Posterior cingulate gyrus (tissue), 11 donors: ENCODE data around the gene IGFBP7.
"Not testable (repeated sequence)": the region's sequence is repeated elsewhere in the genome, so short reads cannot be mapped to it uniquely, and the experiment has no call there.

ENCODE experiments used
- DNase-seq, 10 donors: peaks; one replicate each; pipeline versions ENCODE4 v3.0.0 to v3.0.0-alpha.2; 2020 to 2021; ENCODE audit warnings: mixed read lengths in 3 of 10
- intact Hi-C: fragments of 100-400 bp; cut with DNase I; formaldehyde crosslinking; loops from one replicate; pipeline ENCODE4 v1.15.1; 2023

Gene IGFBP7

GRCh38 chr4:57077550-57078343 is 32.4 kb downstream of the IGFBP7 start:
- intact Hi-C loops: no loop called here
- no peak for DNase-seq

GRCh38 chr4:57076646-57077045 is 33.5 kb downstream of the IGFBP7 start:
- intact Hi-C loops: no loop called here
- DNase-seq: no peak

- DNase-seq: no peak
- intact Hi-C loops: no loop called here
Observed at GRCh38 chr4:57075367-57075766, 34.8 kb downstream of the IGFBP7 start.

DNA sequence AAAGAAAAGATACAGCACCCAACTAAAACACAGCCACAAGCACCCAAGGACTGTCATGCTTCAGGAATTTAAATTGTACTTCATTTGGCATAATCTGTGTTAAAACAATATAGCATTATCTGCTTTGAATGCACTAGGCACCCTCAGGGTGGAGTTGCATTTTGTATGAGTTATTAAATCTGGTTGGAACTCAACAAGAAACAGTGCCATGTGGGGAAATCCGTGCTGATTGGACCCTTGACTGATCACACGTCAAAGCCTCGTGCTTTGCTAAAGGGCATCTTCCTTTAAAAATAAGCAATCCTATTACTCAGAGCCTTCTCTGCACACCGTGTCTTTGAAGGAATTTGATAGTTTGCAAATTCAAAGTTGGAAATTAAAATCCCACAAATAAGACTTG is 35.4 kb downstream of the IGFBP7 start:
- intact Hi-C loops: no loop called here
- DNase-seq: no peak

GRCh38 chr4:57073559-57073958 is 36.6 kb downstream of the IGFBP7 start:
- intact Hi-C loops: no loop called here
- DNase-seq: no peak

- intact Hi-C loops: no loop called here
- no peak for DNase-seq
Observed at GRCh38 chr4:57071326-57071725, 38.9 kb downstream of the IGFBP7 start.

- no peak for DNase-seq
- intact Hi-C loops: no loop called here
Observed at GRCh38 chr4:57070461-57070860, 39.7 kb downstream of the IGFBP7 start.

DNA sequence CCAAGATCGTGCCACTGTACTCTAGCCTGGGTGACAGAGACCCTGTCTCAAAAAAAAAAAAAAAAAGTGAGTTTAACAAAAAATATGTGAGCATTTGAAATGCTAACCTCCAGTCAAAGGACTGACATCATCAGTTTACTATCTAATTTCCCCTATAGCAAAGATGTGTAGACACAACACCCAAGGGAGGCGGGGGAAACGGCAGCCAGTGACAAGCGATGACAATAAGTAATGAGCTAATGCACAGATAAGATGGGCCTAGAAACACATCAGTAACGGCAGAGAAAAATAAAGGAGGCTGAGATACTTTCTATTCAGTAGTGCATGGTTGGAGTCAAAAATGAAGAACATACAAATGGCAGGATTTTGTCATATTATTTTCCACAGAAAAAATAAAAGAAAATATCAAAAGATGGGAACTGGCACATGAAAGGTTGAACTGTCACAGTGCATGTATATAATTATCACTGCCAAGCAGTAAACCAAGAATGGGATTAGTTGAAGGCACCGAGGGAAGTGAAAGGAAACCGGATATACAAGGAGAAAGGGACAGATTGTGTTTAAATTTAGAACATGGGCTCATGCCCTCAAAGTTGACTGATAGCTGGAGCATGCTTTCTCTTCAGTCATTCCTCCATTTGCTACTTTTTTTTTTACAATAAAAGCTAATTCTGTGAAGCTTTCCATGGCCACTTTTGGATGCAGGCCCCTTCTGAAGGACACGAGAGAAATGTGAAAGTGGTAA is 41.8 kb downstream of the IGFBP7 start:
- no peak for DNase-seq
- intact Hi-C loops: no loop called here

DNA sequence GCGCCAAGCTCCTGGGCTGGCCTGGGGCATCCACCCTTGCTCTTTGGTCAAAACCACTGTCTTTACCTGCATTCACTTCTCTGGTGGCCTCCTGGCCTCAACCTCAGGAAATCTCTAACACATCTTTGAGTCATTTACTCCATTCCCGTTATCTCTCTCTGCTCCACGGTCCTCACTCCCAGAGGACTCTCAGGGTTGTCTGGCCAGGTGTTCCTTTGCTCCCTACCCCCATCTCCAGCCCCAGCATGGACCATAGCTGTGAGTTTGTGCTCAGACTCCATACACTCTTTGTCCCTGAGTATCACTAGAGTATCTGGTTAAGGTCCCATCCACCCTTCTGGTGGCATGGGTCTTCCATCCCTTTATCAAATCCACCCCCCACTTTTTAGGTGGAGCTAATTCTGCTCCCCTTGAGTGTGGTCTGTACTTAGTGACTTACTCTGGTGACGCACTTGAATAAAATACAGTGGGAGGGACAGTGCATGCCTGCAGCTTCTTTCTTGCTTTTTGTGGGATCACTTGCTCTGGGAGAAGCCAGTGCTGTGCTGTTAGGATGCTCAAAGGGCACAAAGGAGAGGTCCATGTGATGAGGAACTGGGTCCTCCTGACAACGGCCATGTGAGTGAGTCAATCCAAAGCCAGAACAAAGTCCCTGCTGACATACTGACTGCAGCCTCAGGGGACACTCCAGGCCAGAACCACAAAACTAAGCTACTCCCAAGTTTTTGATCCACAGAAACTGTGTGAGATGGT is 44.3 kb downstream of the IGFBP7 start:
- DNase-seq: no peak
- intact Hi-C loops: no loop called here

- DNase-seq: no peak
- intact Hi-C loops: no loop called here
Observed at GRCh38 chr4:57064811-57065711, 45.1 kb downstream of the IGFBP7 start.

DNA sequence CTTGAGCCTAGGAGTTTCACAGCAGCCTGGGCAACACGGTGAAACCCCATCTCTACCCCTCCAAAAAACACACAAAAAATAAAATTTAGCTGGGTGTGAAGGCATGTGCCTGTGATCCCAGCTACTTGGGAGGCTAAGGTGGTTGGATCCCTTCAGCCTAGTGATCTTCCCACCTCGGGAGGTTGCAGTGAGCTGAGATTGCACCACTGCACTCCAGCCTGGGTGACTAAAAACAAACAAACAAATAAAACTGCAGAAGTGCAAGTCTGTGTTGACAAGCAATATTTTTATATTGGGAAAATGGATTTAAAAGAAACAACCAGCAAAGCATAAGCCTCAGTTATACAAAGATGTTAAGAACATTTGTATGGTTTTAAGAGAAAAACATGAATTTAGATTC is 46.1 kb downstream of the IGFBP7 start:
- intact Hi-C loops: no loop called here
- DNase-seq: no peak

DNA sequence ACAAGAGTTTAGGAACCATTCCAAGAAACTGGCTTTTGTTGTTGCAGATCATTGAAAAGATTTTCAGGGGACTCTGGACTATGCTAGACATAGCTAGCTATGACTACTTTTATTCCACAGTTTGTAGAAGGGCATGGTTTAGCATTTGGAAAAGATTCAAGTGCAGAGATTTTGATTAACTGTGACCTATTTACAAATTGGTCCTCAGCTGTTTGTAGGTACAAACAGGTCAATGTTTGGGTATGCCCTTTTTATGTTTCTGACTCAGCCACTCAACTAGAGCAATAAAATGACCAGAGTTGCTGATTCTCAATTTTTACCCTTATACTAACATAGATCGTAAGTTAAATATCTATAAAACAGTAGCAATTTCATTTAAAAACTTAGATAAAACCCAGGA is 46.7 kb downstream of the IGFBP7 start:
- intact Hi-C loops: no loop called here

DNA sequence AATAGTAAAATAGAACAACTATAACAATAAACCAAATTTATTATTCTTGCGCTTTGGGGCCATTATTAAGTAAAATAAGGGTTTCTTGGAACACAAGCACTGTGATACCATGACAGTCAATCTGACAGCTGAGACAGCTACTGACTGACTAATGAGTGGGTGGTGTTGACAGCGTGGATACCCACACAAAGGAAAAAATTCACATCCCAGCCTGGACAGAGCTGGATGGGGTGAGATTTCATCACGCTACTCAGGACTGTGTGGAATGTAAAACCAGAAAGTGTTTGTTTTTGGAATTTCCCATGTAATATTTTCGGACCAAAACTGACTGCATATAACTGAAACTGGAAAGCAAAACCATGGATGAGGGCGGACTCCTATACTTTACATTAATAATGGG is 48.8 kb downstream of the IGFBP7 start:
- intact Hi-C loops: no loop called here
- no peak for DNase-seq

More for the DNA sequence above, 46.7 kb downstream of the IGFBP7 start:
- no peak for DNase-seq

- intact Hi-C loops, DNase-seq: not testable (repeated sequence)
Observed at GRCh38 chr4:57060717-57061067, 49.5 kb downstream of the IGFBP7 start.

DNA sequence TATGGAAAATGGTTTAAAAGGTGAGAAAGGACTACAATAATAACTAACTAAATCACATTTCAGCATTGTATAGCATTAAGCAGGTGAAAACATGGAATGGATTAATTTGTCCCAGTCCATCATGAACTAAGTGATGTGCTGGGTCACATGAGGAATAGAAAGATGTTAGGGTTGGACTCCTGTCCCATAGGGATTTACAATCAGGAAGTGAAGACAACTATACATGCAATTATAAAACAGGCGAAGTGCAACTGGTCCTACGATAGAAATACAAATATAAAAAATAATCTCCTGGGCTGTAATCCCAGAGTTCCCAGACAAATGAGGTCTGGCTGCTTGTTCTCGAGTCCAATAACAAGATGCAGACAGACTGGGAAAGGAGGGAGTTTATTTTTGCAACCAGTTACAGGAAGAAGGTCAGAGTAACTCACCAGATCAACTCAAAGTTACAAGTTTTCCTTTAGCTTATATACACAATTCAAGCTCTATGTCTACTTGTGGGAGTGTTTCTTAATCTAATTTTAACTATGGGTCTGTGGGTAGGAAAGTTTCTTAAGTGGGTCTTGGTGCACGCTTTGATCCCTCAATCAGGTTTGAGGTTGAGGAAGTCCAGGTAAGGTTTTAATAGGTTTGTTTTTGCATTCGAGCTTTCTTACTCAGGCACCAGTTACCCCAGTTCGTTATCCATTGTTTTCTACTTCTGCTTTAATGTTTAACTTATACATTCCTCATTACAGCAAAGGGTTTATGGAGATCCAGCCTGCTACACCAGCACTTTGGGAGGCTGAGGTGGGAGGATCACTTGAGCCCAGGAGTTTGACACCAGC is 50.1 kb downstream of the IGFBP7 start:
- intact Hi-C loops: no loop called here
- no peak for DNase-seq

DNA sequence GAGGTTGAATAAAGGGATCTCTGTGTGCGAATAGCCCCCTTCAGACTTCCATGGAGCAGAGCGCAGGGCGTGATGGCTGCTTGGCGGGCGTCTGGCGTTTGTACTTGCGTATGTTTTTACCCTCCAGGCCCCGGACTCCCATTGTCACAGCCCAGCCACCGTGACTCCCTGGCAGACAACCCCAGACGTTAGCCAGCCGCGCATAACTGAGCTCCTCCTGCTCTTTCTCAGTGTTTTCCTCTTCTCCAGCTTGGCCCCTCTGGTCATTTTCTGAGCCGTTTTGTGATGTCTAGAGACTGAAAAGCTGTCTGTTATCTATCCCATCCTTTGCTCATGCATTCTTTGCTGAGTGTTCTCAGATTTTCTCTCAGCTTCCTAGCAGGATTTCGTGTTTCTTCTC is 54.3 kb downstream of the IGFBP7 start:
- intact Hi-C loops: no loop called here
- DNase-seq: peak in 2 of 10 donors; percentile 24 to 34

GRCh38 chr4:57053508-57053907 is 56.7 kb downstream of the IGFBP7 start:
- DNase-seq: no peak
- intact Hi-C loops: no loop called here

- DNase-seq: no peak
- intact Hi-C loops: no loop called here
Observed at GRCh38 chr4:57051524-57051923, 58.7 kb downstream of the IGFBP7 start.

- no peak for DNase-seq
- intact Hi-C loops: no loop called here
Observed at GRCh38 chr4:57051095-57051494, 59.1 kb downstream of the IGFBP7 start.
